ENCODE results near the gene CCDC12.

Gene CCDC12

GRCh38 chr3:46938118-46938517 is 38.4 kb downstream of the CCDC12 start:
- no peak for DNase-seq (ENCODE audit: low read depth in 2 of 2)

DNA sequence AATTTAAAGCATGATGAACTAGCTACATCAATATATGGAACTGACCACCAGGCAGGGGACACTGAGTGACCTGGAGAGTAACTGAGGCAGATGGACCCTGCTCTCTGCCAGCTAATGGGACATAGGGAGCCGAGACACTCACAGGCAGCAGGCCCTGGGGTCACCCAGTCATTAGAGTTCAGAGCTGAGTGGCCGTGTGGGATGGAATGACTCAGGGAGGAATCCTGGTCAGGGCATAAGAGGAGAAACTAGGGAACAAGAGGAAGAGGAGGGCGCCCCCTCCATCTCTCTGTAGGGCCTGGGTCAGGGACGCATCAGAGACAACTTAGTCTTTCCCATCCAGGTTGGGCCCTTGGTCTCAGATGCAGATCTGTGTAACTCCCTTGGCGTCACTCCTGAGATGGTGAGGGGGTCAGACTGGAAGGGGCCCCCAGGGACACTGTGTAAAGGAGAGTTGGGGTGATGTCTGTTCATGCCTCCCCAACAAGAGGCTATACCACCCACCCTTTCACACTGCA is 39.8 kb downstream of the CCDC12 start:
- DNase-seq (ENCODE audit: low read depth in 2 of 2): no peak

GRCh38 chr3:46935989-46936558 is 40.5 kb downstream of the CCDC12 start:
- DNase-seq (ENCODE audit: low read depth in 2 of 2): no peak

- DNase-seq (ENCODE audit: low read depth in 2 of 2): no peak
Measured at GRCh38 chr3:46935168-46935858, 41.2 kb downstream of the CCDC12 start.

GRCh38 chr3:46934498-46935167 is 41.9 kb downstream of the CCDC12 start:
- no peak for DNase-seq (ENCODE audit: low read depth in 2 of 2)

DNA sequence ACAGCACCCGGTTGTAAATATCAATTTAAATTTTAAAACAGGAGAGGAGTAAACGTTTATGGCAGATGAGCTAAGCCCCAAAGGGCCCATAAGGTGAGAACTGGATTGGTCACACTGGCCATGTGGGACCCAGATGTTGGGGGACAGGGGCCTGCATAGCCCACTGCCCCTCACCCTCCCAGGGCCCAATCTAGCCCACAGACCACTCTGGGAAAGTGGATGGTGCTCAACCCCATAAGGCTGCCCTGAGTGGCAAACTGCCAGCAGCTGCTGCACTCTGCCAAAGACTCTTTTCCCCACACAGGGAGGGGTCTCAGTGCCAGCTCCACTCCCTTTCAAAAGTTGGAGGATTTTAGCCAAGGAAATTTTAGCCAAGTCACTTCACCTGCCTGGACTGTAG is 42.5 kb downstream of the CCDC12 start:
- no peak for DNase-seq (ENCODE audit: low read depth in 2 of 2)

DNA sequence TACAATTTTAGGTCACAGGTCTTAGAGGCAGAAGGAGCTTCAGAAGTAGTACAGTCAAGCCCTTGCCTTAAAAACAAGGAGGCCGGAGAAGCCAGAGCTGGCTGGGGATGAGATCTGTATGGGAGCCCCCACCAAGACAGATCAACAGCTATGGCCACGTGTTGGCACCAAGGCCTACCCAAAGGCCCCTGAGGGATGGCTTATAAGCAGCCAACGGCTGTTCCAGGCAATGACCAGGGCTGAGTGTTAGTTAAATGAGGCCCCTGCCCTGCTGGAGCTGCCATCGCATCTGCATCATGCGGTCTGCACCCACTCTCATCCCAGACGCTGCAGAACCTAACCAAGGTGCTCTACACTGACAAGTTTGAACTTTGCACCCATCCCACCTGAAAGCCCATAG is 43.3 kb downstream of the CCDC12 start:
- DNase-seq (ENCODE audit: low read depth in 2 of 2): no peak

DNA sequence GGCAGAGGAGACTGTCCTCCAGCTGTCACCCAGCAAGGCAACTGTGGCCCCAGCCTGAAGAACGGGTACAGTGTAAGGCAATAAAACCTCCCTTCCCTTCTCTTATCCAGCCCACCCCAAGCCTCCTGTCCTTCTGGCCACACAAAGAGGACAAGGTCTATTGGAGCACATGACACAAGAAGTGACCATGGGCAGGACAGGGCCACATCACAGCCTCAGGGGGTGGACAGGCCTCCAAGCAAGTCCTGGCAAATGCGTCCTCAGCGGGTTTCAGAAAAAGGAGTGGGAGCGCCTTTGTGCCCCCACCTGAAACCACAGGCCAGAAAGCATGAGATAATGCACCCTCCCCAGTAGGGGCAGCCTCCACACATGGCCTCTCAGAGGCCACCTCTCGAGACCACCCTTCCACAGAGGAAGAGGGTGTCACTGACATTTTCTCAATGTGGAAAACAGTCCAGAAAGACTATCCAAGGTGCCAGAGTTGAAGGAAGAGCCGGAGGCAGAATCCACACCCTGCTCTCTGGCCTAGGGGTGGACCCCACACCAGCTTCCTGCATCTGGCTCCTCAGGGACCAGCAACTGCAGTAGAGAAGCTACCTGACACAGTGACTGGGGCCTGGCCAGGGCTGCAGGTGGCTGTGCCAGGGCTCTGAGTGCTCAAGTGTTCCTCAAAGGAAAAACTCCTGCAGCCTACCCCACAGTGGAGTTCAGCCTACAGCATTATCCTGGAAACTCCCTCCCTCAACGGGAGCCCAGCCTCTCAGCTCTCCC is 43.9 kb downstream of the CCDC12 start:
- DNase-seq (ENCODE audit: low read depth in 2 of 2): no peak

- DNase-seq (ENCODE audit: low read depth in 2 of 2): no peak
Measured at GRCh38 chr3:46931631-46932331, 44.8 kb downstream of the CCDC12 start.

GRCh38 chr3:46930945-46931403 is 45.6 kb downstream of the CCDC12 start:
- DNase-seq (ENCODE audit: low read depth in 2 of 2): no peak

GRCh38 chr3:46930166-46930944 is 46.2 kb downstream of the CCDC12 start:
- DNase-seq (ENCODE audit: low read depth in 2 of 2): no peak

DNA sequence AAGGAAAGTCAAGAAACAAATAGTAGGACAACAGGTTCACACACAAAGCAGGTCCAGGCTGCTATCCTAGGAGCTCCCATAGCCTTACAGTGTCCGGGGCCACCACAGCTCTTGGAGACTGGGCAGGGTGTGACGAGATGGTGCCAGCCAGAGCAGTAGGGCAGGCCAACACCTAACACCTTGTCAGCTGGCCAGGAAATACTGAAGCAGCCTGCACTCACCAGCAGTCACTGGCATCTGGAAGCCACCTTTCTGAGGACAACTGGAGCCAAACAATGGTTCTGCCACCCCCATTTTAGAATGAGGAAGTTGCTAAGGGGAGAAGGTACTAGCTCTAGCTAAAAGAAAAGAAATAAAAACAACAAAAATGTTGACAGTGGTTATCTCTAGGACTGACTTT is 47.2 kb downstream of the CCDC12 start:
- DNase-seq (ENCODE audit: low read depth in 2 of 2): no peak

DNA sequence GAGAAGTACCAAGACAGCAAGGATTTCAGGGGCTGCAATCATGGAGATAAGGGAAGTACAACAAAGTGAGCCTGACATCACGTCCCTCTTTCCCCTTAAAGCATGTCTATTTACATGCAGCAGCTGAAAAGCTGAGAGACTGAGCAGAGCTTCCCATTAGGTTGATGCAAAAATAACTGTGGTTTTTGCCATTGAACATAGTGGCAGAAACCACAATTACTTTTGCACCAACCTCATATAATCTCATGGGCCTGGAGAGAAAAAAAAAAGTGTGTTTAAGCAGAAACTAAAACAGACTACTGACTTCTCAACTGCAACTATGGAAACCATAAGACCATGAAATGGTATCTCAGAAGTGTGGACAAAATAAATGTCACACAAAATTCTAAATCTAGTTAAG is 48.3 kb downstream of the CCDC12 start:
- DNase-seq (ENCODE audit: low read depth in 2 of 2): no peak

- no peak for DNase-seq (ENCODE audit: low read depth in 2 of 2)
Measured at GRCh38 chr3:46927718-46928073, 48.8 kb downstream of the CCDC12 start.

GRCh38 chr3:46926871-46927717 is 49.5 kb downstream of the CCDC12 start:
- no peak for DNase-seq (ENCODE audit: low read depth in 2 of 2)

DNA sequence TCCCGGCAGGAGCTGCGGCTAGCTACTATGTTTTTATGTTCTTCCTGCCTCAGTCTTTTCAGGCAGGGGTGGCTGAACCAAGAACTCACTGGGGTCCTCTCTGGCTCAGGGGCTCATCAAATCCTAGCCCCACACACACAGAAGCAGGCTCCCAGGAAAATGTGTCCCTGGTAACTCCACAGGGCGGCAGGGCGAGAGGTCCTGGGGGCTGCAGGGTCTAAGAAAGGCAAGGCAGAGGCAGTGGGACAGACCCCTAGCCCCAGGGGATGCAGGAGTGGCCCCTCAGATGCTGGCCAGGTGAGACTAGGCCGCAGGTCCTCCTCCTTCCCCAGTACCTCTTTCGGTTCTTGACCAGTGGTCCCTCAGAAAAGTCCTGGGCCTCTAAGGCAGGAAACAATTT is 50.1 kb downstream of the CCDC12 start:
- no peak for DNase-seq (ENCODE audit: low read depth in 2 of 2)

GRCh38 chr3:46926039-46926438 is 50.5 kb downstream of the CCDC12 start:
- DNase-seq (ENCODE audit: low read depth in 2 of 2): no peak

DNA sequence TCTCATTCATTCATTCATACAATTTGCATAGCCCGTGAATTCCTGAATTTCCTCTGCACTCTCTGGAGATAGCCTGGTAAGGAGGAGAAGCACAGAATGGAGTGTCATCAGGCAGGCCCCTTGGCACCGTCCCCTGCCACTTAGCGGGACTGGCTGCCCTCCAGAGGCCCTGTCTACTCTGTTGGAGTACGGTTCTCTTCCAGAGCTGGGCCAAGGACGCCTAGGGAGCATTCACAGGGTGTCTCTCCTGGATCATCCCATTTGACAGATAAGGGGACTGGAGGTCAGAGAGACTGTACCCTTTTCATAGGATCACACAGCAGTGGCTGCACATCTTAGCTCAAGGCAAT is 51.0 kb downstream of the CCDC12 start:
- DNase-seq (ENCODE audit: low read depth in 2 of 2): no peak

- no peak for DNase-seq (ENCODE audit: low read depth in 2 of 2)
Measured at GRCh38 chr3:46924921-46925584, 51.5 kb downstream of the CCDC12 start.

All from stimulated activated CD8-positive, alpha-beta memory T cell treated with anti-CD3 and anti-CD28 coated beads, Interleukin-15, amount 100 ng/mL, for 48 hours (primary cell).